Purkinje cell (primary cell): ENCODE data around the gene POLR1G. TPM values are rescaled to one million over a fixed set of nuclear protein-coding genes. Genes with fewer than 3 reads are reported as not detected.

ENCODE experiments used
- polyA plus RNA-seq: library from polyadenylated mRNA; unstranded; fragments of >200 nt; fragmentation: Nextera tagmentation; gene quantifications from 2 replicates; pipeline ENCODE4 v1.2.1, GENCODE V29; 2014

The POLR1G gene
- polyA plus RNA-seq: 0.99 and 1.5 TPM in 2 replicates

GRCh38 chr19:45406226-45407090, at the start of gene POLR1G:
Gene POLR1G, plus strand, starts transcription at chr19:45406644. Its CDS starts 53 bp downstream, at chr19:45406697.

DNA sequence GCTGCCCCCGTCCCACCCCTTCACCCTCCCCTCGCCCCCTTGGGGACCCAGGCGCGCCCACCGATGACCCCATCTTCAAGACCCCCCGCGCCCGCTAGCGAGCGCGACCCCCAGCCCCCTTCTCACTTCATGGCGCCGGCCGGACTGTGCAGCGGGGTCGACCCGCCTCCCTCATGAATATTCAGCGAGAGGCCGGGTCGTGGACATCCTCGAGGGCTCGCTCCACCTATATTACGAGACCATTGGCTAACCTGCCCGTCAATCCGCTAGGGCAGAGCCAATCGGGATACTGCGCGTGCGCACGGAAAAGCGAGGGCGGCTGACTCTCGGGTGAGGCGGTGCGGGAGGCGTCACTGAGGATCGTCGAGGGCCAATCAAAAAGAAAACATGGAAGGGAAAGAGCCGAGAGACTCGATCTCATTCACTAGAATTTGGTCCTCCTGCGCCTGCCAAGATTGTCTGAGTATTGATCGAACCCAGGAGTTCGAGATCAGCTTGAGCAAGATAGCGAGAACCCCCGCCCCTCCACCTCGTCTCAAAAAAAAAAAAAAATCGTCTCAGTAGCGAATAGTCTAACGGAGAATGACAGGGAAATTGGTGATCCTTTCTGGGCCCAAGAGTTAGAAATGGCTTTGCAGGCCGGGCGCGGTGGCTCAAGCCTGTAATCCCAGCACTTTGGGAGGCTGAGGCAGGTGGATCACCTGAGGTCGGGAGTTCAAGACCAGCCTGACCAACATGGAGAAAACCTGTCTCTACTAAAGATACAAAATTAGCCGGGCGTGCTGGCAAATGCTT, 35.8 kb upstream of the POLR1G start, which contains the start of gene ERCC2:
Gene ERCC2 (minus strand): TSS at position 164 of the 795 bp plus-strand sequence. CDS start 33 bp downstream, at position 131.

GRCh38 chr19:45404557-45405434, 1.6 kb upstream of the POLR1G start, which contains the start of gene PPP1R13L:
Gene PPP1R13L, minus strand, starts transcription at chr19:45405069. Its CDS starts 6,751 bp downstream, at chr19:45398318.

DNA sequence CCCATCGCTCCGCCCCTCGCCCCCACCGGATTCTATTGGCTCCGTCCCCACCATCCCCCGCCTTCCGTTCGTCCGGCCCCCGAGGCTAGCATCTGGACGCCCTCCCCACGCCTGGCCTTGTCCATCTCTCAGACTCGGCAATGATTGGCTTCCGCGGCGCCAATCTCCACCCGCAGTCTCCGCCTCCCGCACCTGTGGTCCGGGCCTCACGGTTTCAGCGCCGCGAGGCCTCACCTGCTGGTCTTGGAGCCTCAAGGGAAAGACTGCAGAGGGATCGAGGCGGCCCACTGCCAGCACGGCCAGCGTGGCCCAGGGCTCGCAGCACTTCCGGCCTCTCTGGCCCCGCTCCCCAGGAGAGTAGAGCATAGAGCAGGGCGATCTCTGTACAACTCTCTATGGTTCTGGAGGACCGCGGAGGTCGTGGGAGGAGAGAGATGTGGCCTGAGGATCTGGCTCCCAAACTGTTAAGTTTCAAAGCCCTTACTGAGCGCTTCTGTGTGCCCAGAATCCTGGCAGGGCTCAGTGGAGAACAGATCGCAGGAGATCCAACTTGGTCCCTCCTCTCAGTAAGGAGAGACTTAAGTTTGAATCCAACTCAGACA, 17.2 kb downstream of the POLR1G start, which contains the start of gene ERCC1:
Gene ERCC1 (minus strand): TSS at position 329 of the 602 bp plus-strand sequence. CDS start 543 bp downstream, outside the sequence.

Other genes starting within 250 kb of the POLR1G start
- not detected in 2 replicates for gene NKPD1, start 245.7 kb upstream of the POLR1G start, polyA plus RNA-seq
- 21.4 and 25.5 TPM in 2 replicates for gene TRAPPC6A, start 228.4 kb upstream of the POLR1G start, polyA plus RNA-seq
- 1.6 and 4.4 TPM in 2 replicates for gene BLOC1S3, start 227.9 kb upstream of the POLR1G start, polyA plus RNA-seq
- gene EXOC3L2, start 161.2 kb upstream of the POLR1G start, polyA plus RNA-seq: not detected in 2 replicates
- 3.1 and 3.7 TPM in 2 replicates for gene MARK4, start 155.4 kb upstream of the POLR1G start, polyA plus RNA-seq
- gene CKM, start 83.8 kb upstream of the POLR1G start, polyA plus RNA-seq: not detected in 2 replicates
- 0.23 TPM in 1 of 2 replicates, not detected in the other for gene KLC3, start 65.9 kb upstream of the POLR1G start, polyA plus RNA-seq
- gene ERCC2, start 36.1 kb upstream of the POLR1G start, polyA plus RNA-seq: 1.4 and 2.7 TPM in 2 replicates
- not detected in 2 replicates for gene PPP1R13L, start 1.6 kb upstream of the POLR1G start, polyA plus RNA-seq
- 21.0 and 25.6 TPM in 2 replicates for gene ERCC1, start 17.3 kb downstream of the POLR1G start, polyA plus RNA-seq
- not detected in 2 replicates for gene FOSB, start 61.4 kb downstream of the POLR1G start, polyA plus RNA-seq
- gene RTN2, start 90.4 kb downstream of the POLR1G start, polyA plus RNA-seq: 1.6 TPM in 1 of 2 replicates, not detected in the other
- gene PPM1N, start 91.8 kb downstream of the POLR1G start, polyA plus RNA-seq: 0.30 TPM in 1 of 2 replicates, not detected in the other
- gene VASP, start 100.8 kb downstream of the POLR1G start, polyA plus RNA-seq: not detected in 2 replicates
- gene OPA3, start 178.2 kb downstream of the POLR1G start, polyA plus RNA-seq: 0.65 and 0.97 TPM in 2 replicates
- not detected in 2 replicates for gene GPR4, start 195.6 kb downstream of the POLR1G start, polyA plus RNA-seq
- gene EML2, start 232.8 kb downstream of the POLR1G start, polyA plus RNA-seq: 0.40 TPM in 1 of 2 replicates, not detected in the other